Forelimb muscle (tissue), 1 donor: ENCODE data around the gene LCN10. TPM values are rescaled to one million over a fixed set of nuclear protein-coding genes. Genes with fewer than 3 reads are reported as not detected.
"Not testable (repeated sequence)": the region's sequence is repeated elsewhere in the genome, so short reads cannot be mapped to it uniquely, and the experiment has no call there.

ENCODE experiments used
- DNase-seq: peaks from one replicate; pipeline ENCODE4 v3.0.0-alpha.2; 2013; ENCODE audit warnings: low read depth
- polyA plus RNA-seq: library from polyadenylated mRNA; unstranded; fragments of 120-200 nt; gene quantifications from one replicate; pipeline ENCODE4 v1.2.1, GENCODE V29; 2013; ENCODE audit not compliant: insufficient read length

The LCN10 gene
- polyA plus RNA-seq, 1 donor = 20.2 TPM

GRCh38 chr9:136720251-136720897, 22.4 kb downstream of the LCN10 start:
- peak; percentile 56 for DNase-seq

- no peak for DNase-seq
Observed at GRCh38 chr9:136719195-136719880, 23.4 kb downstream of the LCN10 start.

- DNase-seq = no peak
Observed at GRCh38 chr9:136718345-136719194, 24.2 kb downstream of the LCN10 start.

- no peak for DNase-seq
Observed at GRCh38 chr9:136717399-136717798, 25.3 kb downstream of the LCN10 start.

- no peak for DNase-seq
Observed at GRCh38 chr9:136714893-136715274, 27.9 kb downstream of the LCN10 start.

GRCh38 chr9:136714096-136714892, 28.4 kb downstream of the LCN10 start:
- DNase-seq = no peak

GRCh38 chr9:136713550-136713949, 29.2 kb downstream of the LCN10 start:
- no peak for DNase-seq

- no peak for DNase-seq
Observed at GRCh38 chr9:136712690-136713544, 29.8 kb downstream of the LCN10 start.

- no peak for DNase-seq
Observed at GRCh38 chr9:136711751-136712689, 30.7 kb downstream of the LCN10 start, which contains the start of gene DIPK1B. TSS of gene DIPK1B (plus strand) at chr9:136712572. CDS start at chr9:136712666, 94 bp downstream.

GRCh38 chr9:136711219-136711648, 31.5 kb downstream of the LCN10 start:
- not testable (repeated sequence) for DNase-seq

- no peak for DNase-seq
Observed at GRCh38 chr9:136710543-136710942, 32.2 kb downstream of the LCN10 start.

GRCh38 chr9:136709454-136710109, 33.2 kb downstream of the LCN10 start:
- DNase-seq = no peak

GRCh38 chr9:136707849-136708517, 34.8 kb downstream of the LCN10 start:
- no peak for DNase-seq

- DNase-seq = no peak
Observed at GRCh38 chr9:136707011-136707410, 35.7 kb downstream of the LCN10 start.

- DNase-seq = no peak
Observed at GRCh38 chr9:136705564-136705963, 37.2 kb downstream of the LCN10 start.

- not testable (repeated sequence) for DNase-seq
Observed at GRCh38 chr9:136704741-136705140, 38.0 kb downstream of the LCN10 start.

- DNase-seq = no peak
Observed at GRCh38 chr9:136703276-136703860, 39.4 kb downstream of the LCN10 start.

- no peak for DNase-seq
Observed at GRCh38 chr9:136701668-136702053, 41.1 kb downstream of the LCN10 start.
